Measurements from ENCODE around the gene ZNF880. TPM values are rescaled to one million over a fixed set of nuclear protein-coding genes. Genes with fewer than 3 reads are reported as not detected.
"Not testable (repeated sequence)": the region's sequence is repeated elsewhere in the genome, so short reads cannot be mapped to it uniquely, and the experiment has no call there.

Gene ZNF880
- polyA plus RNA-seq (ENCODE audit: insufficient read length), result 16.4 TPM

DNA sequence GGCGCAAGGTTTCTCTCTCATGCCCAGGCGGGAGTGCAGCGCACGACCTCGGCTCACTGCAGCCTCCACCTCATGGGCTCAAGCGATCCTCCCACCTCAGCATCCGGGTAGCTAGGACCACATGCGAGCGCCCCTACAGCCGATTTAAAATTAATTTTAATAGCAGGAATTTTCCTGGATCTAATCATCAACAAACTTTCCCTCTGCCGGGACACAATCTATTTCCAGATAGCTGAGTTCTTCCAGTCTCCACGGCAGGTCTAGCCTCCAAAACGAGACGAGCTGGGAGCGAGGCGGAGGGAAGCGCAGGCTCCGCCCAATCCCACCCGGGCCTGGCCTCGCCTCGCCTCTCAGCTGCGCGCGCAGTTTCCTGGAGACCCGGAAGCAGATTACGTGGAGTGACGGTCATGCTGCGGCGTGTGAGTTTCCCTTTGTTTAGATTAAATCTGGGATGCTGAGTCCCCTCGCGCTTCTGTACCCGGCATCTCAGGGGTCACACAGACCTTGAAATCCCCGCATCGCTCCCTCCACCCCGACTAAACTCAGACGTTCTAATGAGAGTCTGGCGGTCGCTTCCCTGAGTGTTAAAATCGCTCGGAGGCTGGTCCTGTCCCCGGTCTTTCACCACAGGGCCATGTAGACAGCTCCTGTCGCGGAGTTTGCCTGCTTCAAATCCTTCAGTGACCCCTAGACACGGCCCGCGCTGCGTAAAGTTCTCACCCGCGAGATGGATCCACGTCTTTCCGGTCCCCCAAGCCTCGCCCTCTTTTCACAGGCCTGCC, at the start of gene ZNF880:
TSS of gene ZNF880 (plus strand) at position 365 of the 782 bp plus-strand sequence. CDS start at position 408, 43 bp downstream.
- DNase-seq, result peak; percentile 96

DNA sequence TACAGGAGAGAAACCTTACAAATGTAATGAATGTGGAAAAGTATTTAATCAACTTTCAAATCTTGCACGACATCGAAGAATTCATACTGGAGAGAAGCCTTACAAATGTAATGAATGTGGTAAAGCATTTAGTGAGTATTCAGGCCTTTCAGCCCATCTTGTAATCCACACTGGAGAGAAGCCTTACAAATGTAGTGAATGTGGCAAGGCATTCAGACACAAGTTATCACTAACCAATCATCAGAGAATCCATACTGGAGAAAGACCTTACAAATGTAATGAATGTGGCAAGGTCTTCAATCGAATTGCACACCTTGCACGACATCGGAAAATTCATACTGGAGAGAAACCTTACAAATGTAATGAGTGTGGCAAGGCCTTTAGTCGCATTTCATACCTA, 47.3 kb upstream of the ZNF880 start:
- no peak for DNase-seq

GRCh38 chr19:52331757-52332156, 38.0 kb upstream of the ZNF880 start:
- no peak for DNase-seq

DNA sequence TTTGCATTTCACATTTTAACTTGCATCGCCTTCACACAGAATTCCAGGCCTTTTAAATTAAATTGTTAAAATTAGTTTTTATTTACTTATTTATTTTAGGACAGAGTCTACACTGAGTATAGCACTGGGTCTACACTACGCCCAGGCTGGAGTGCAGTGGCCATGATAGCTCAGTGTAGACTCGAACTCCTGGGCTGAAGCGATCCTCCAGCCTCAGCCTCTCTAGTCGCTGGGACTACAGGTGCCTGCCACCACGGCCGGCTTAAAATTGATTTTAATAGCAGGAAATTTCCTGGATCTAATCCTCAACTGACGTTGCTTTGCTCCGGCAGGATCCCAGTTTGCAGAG, 34.0 kb upstream of the ZNF880 start:
- DNase-seq, result no peak

DNA sequence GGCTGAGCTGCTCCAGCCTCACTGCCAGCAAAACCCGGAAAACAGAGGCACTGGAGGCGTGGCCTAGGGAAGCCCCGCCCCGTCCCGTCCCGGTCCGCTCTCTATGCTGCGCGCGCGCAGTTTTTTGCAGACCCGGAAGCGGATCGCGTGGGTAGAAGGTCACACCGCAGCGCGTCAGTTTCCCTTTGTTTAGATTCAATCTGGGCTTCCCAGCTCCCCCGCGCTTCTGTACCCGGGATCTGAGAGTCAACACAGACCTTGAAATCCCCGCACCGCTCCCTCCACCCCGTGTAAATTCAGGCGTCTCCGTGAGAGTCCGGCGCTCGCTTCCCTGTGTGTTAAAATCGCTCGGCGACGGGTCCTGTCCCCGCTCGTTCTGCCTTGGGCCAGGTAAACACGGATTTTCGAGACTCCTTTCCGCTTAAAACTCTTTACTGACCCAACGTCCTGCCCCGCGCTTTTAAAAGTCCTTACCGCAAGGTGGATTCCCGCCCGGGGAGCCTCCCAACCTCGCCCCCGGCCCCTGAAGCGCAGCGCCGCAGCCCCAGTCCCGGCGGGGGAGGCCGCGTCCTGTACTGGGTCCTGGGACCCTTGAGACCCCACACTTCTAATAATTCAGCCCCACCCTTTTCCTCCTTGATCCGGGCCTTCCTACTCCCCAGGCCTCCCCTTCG, 33.5 kb upstream of the ZNF880 start, which contains the start of gene ZNF610:
TSS of gene ZNF610 (plus strand) at position 127 of the 674 bp plus-strand sequence. CDS start 12,930 bp downstream, outside the sequence.
- peak; percentile 90 for DNase-seq

DNA sequence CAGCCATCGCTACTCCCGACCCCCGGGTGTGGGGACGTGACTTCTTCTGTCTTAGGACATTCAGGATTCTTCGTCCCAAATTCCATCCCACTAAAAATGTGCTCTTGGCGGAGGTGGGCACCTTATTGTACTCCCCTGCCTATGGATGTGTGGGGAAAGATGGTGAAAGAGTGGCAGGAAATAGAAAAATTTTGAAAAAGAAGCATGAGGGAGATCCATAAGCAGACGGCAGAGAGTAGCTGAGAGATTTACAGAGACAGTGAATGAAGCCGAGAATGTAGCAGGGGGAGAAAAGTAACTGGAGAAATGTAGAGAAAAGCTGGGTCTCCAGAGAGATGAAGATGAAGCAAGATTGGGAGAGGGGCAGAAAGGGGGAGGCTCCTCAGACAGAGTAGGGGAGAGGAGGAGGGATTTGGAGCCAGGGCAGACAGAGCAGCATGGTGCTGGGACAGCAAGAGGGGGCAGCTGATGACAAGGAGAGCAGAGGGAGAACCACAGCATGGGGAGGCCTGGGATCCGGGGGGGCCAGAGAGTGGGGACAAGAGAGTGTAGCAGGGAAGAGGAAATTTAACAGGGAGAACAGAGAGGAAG, 32.8 kb upstream of the ZNF880 start:
- DNase-seq, result no peak

DNA sequence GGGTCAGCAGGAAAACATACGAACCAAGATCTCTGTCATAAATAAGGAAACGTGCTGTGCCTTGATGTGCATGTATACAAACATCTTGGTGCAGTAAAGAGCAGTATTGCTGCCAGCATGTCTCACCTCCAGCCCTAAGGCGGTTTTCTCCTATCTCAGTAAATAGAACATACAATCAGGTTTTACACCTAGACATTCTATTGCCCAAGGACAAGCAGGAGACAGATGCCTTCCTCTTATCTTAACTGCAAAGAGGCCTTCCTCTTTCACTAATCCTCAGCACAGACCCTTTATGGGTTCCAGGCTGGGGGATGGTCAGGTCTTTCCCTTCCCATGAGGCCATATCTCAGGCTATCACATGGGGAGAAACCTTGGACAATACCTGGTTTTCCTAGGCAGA, 30.7 kb upstream of the ZNF880 start:
- not testable (repeated sequence) for DNase-seq

GRCh38 chr19:52343548-52343947, 26.2 kb upstream of the ZNF880 start:
- DNase-seq, result peak; percentile 30

- DNase-seq, result no peak
Observed at GRCh38 chr19:52345162-52345561, 24.6 kb upstream of the ZNF880 start.

- DNase-seq, result no peak
Observed at GRCh38 chr19:52351512-52351911, 18.2 kb upstream of the ZNF880 start.

DNA sequence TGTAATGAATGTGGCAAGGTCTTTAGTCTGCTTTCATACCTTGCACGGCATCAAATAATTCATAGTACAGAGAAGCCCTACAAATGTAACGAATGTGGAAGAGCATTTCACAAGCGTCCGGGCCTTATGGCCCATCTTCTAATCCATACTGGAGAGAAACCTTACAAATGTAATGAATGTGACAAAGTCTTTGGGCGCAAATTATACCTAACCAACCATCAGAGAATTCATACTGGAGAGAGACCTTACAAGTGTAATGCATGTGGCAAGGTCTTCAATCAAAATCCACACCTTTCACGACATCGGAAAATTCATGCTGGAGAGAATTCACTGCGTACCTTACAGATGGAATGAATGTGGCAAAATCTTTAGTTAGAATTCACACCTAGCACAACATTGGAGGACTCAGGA, 3.3 kb upstream of the ZNF880 start:
- DNase-seq, result no peak

- no peak for DNase-seq
Observed at GRCh38 chr19:52370341-52370710, 603 bp downstream of the ZNF880 start.

GRCh38 chr19:52391135-52391534, 21.4 kb downstream of the ZNF880 start:
- DNase-seq, result no peak

DNA sequence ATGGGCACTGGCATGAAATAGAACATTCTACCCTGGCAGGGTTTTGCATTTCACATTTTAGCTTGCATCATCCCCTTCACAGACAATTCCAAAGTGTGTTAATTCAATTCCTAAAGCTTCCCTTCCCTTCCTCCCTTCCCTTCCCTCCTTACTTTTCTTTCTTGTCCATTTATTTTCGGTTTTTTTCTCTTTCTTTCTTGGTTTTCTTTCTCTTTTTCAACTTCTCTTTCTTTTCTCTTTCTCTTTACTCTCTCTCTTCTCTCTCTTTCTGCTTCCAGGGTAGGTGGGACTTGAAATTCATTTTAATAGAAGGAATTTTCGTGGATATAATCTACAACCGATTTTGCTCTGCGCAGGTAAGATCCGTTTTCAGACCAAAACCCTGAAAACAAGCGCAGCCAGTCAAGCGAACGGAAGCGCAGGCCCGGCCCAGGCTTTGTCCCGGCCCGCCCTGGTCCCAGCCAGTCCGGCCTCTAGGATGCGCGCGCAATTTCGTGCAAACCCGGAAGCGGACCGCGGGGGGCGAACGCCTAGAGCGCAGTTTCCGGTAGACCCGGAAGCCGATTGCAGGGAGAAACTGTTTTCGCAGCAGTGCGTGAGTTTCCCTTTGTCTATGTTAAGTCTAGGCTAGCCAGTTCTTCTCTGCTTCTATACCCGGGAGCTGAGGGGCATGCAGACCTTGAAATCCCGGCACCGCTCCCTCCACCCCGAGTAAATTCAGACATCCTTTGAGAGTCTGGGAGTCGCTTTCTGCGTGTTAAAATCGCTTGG, 27.8 kb downstream of the ZNF880 start, which contains the start of gene ZNF528:
TSS of gene ZNF528 (plus strand) at position 540 of the 771 bp plus-strand sequence. CDS start 4,165 bp downstream, outside the sequence.
- DNase-seq, result peak; percentile 94

DNA sequence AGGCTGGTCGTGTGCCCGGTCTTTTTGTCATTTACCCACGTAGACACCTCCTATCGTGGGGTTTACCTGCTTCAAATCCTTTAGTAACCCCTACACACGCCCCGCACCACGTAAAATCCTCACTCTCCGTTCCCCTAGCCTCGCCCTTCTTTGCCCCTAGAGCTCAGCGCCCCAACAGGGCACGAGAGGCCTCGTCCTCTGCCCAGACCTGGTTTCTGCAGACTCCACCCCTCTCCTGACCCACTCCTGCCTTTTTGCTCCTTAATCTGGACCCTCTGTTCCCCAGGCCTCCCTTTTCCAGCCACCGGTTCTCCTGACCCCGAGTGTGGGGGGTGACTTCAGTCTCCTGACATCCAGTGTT, 28.3 kb downstream of the ZNF880 start:
- DNase-seq, result no peak

DNA sequence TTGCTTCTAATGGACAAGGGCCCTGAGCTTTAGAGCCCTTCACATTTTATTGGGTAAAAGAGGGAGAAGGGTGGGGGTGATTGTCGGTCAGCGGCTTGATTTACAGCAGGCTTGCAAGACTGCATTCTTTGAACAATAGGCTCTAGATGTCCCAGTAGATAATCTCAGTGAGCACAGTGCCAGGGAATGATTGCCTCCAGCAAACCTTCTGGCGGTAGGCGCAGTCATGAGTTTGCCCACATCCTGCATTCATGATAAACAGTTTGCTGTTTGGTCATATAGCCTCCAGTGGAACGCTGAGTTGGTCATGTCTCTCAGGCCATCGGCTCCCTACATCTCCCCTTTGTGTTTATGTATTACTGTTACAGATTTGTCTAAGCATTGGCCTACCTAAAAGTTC, 40.6 kb downstream of the ZNF880 start:
- DNase-seq, result no peak

GRCh38 chr19:52415711-52416110, 46.0 kb downstream of the ZNF880 start:
- no peak for DNase-seq

DNA sequence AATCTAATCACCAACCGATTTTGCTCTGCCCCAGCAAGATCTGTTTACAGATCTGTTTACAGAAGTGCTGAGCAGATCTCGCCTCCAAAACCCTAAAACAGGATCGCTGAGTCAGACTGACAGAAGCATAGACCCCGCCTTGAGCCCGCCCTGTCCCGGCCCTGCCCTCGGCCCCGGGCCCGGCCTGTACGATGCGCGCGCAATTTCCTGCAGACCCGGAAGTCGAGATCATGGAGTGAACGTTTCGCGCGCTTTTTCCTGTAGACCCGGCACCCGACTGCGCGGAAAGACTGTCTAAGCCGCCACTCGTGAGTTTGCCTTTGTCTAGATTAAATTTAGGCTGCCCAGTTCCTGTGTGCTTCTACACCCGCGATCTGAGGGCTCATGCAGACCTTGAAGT, 59.2 kb downstream of the ZNF880 start, which contains the start of gene ZNF534:
TSS of gene ZNF534 (plus strand) at position 212 of the 400 bp plus-strand sequence. CDS start 2,327 bp downstream, outside the sequence.
- DNase-seq, result no peak

Data from hindlimb muscle (tissue), 1 donor.